ENCODE measurements around the gene NFILZ. TPM values are rescaled to one million over a fixed set of nuclear protein-coding genes. Genes with fewer than 3 reads are reported as not detected.
"Not testable (repeated sequence)": the region's sequence is repeated elsewhere in the genome, so short reads cannot be mapped to it uniquely, and the experiment has no call there.

The NFILZ gene
- total RNA-seq, 1 donor, result not detected

DNA sequence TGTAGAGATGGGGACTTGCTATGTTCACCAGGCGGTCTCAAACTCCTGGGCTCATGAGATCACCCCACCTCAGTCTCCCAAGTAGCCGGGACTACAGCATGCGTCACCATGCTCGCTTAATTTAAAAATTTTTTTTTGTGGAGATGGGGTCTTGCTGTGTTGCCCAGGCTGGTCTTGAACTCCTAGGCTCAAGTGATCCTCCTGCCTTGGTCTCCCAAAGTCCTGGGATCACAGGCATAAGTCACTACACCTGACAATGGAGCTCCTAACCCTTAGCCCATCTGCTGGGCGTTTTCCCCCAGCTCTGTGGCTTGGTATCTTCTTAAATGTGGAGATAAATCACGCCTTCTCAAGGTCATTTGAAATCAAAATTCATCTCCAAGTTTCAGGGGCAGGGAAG lies 13.6 kb upstream of the NFILZ start:
- TF ChIP-seq, protein P1, sequence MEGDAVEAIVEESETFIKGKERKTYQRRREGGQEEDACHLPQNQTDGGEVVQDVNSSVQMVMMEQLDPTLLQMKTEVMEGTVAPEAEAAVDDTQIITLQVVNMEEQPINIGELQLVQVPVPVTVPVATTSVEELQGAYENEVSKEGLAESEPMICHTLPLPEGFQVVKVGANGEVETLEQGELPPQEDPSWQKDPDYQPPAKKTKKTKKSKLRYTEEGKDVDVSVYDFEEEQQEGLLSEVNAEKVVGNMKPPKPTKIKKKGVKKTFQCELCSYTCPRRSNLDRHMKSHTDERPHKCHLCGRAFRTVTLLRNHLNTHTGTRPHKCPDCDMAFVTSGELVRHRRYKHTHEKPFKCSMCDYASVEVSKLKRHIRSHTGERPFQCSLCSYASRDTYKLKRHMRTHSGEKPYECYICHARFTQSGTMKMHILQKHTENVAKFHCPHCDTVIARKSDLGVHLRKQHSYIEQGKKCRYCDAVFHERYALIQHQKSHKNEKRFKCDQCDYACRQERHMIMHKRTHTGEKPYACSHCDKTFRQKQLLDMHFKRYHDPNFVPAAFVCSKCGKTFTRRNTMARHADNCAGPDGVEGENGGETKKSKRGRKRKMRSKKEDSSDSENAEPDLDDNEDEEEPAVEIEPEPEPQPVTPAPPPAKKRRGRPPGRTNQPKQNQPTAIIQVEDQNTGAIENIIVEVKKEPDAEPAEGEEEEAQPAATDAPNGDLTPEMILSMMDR (IDR thresholded peaks at IDR 0.05; ENCODE audit: insufficient read depth, low read length), result no peak
- H3K4me3 ChIP-seq (ENCODE audit: low read depth, low read length), result no peak overlapping the region
- DNase-seq (ENCODE audit: low read depth), result no peak

DNA sequence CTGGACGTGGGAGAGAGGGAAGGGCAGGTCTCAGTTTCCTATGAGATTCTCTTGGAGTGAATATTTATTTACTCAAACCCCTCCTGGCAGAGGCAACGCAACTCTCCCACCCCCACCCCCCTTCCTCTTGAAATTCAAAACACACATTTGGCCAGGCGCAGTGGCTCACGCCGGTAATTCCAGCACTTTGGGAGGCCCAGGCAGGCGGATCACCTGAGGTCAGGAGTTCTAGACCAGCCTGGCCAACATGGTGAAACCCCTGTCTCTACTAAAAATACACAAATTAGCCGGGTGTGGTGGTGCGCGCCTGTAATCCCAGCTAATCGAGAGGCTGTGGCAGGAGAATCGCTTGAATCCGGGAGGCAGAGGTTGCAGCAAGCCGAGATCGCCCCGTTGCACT lies 13.1 kb upstream of the NFILZ start:
- not testable (repeated sequence) for H3K4me3 ChIP-seq (ENCODE audit: low read depth, low read length); DNase-seq (ENCODE audit: low read depth)

DNA sequence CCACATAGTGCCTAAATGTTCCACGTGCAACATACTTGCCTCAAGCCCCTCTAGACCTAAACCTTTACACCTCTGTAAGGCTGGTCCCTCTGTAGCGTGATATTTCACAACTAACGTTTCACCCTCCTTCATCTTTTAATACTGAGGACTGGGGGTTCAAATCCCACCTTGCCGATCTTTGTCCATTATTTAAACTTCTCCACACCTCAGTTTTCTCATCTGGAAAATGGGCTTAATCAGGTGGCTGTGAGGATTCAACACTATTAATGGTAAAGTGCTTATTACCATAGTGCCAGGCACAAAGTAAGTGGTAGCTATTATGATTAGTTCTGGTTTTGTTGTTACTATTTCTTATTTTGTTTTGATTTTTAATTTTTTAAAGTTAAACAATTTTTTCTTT lies 12.4 kb upstream of the NFILZ start:
- no peak for DNase-seq (ENCODE audit: low read depth)
- no peak overlapping the region for H3K4me3 ChIP-seq (ENCODE audit: low read depth, low read length)
- TF ChIP-seq, protein P1 (IDR thresholded peaks at IDR 0.05; ENCODE audit: insufficient read depth, low read length), result no peak

DNA sequence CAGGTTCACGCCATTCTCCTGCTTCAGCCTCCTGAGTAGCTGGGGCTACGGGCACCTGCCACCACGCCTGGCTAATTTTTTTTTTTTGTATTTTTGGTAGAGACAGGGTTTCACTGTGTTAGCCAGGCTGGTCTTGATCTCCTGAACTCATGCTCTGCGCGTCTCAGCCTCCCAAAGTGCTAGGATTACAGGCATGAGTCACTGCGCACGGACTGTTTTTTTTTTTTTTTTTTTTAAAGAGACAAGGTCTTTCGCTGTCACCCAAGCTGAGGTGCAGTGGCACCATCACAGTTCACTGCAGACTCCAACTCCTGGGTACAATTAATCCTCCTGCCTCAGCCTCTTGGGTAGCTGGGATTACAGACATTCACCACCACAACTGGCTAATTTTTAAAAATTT lies 11.7 kb upstream of the NFILZ start:
- DNase-seq (ENCODE audit: low read depth), result no peak
- TF ChIP-seq, protein P1 (IDR thresholded peaks at IDR 0.05; ENCODE audit: insufficient read depth, low read length), result no peak
- H3K4me3 ChIP-seq (ENCODE audit: low read depth, low read length), result no peak overlapping the region

DNA sequence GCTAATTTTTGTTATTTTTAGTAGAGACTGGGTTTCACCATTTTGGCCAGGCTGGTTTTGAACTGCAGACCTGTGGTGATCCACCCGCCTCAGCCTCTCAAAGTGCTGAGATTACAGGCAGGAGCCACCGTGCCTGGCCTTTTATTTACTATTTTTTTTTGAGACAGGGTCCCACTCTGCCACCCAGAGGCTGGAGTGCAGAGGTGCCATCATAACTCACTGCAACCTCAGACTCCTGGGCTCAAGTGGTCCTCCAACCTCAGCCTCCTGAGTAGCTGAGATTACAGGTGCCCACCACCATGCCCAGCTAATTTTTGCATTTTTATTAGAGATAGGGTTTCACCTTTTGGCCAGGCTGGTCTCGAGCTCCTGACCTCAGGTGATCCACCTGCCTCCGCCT lies 7.5 kb upstream of the NFILZ start:
- not testable (repeated sequence) for H3K4me3 ChIP-seq (ENCODE audit: low read depth, low read length)
- TF ChIP-seq, protein P1 (IDR thresholded peaks at IDR 0.05; ENCODE audit: insufficient read depth, low read length), result peak; percentile 23

DNA sequence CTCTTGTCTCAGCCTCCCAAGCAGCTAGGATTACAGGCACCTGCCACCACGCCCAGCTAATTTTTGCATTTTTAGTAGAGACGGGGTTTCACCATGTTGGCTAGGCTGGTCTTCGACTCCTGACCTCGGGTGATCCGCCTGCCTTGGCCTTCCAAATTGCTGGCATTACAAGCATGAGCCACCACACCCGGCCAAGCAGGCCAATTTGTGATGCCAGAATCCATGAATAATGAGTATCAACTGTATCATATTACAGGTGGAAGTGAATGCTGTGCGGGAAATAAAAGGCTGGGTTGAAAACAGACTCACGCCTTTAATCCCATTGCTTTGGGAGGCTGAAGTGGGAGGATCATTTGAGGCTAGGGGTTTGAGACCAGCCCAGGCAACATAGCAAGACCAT lies 3.6 kb upstream of the NFILZ start:
- DNase-seq (ENCODE audit: low read depth), result no peak
- no peak overlapping the region for H3K4me3 ChIP-seq (ENCODE audit: low read depth, low read length)
- TF ChIP-seq, protein P1 (IDR thresholded peaks at IDR 0.05; ENCODE audit: insufficient read depth, low read length), result no peak

More for the DNA sequence above, 7.5 kb upstream of the NFILZ start:
- not testable (repeated sequence) for DNase-seq (ENCODE audit: low read depth)

DNA sequence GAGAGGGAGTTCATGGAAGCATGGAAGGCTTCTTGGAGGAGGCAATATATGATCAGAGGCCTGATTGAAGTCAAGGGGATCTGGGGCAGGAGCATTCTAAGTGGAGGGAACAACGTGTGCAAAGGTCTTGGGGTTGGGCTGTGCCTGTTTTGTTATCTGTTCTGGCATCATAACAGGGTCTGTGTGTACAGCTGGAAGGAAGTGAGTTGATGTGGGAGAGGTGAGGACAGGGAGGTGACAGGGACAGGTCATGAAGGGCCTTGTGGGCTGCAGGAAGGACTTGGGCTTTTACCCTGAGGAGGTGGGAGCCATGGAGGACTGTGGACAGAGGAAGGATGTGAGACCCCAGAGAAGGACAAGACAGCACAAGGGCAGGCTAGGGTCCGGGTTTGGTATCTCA lies 1.2 kb upstream of the NFILZ start:
- TF ChIP-seq, protein P1 (IDR thresholded peaks at IDR 0.05; ENCODE audit: insufficient read depth, low read length), result no peak
- DNase-seq (ENCODE audit: low read depth), result no peak
- no peak overlapping the region for H3K4me3 ChIP-seq (ENCODE audit: low read depth, low read length)

All from fibroblast of the aortic adventitia (primary cell).